ENCODE results near the gene TTBK2. TPM values are rescaled to one million over a fixed set of nuclear protein-coding genes. Genes with fewer than 3 reads are reported as not detected.

The TTBK2 gene
- total RNA-seq, 4 donors from 2014 or later: 14.5 to 19.5 (median 18.1) TPM

DNA sequence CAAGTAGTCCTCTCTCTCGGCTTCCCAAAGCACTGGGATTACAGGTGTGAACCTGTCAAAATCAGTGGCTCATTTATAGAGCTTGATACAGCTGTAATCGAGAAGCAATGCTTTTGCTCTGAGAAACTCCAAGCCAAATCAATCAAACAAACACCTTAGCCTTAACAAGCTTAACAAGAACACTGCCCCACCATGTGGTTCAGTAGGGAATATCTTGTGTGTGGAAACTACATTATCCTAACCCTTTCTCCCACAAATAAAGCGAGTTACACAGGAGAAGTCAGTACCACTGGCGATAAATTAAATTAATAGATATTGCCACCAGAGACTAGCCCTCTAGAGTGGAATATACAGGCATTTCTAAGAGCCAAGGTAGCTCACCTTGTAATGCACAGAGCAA lies 197.5 kb downstream of the TTBK2 start:
- TF ChIP-seq, protein P1, sequence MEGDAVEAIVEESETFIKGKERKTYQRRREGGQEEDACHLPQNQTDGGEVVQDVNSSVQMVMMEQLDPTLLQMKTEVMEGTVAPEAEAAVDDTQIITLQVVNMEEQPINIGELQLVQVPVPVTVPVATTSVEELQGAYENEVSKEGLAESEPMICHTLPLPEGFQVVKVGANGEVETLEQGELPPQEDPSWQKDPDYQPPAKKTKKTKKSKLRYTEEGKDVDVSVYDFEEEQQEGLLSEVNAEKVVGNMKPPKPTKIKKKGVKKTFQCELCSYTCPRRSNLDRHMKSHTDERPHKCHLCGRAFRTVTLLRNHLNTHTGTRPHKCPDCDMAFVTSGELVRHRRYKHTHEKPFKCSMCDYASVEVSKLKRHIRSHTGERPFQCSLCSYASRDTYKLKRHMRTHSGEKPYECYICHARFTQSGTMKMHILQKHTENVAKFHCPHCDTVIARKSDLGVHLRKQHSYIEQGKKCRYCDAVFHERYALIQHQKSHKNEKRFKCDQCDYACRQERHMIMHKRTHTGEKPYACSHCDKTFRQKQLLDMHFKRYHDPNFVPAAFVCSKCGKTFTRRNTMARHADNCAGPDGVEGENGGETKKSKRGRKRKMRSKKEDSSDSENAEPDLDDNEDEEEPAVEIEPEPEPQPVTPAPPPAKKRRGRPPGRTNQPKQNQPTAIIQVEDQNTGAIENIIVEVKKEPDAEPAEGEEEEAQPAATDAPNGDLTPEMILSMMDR (IDR thresholded peaks at IDR 0.05; ENCODE audit: low read depth): no peak

GRCh38 chr15:42721916-42722315 lies 198.7 kb downstream of the TTBK2 start:
- TF ChIP-seq, protein P1 (IDR thresholded peaks at IDR 0.05; ENCODE audit: low read depth): no peak

DNA sequence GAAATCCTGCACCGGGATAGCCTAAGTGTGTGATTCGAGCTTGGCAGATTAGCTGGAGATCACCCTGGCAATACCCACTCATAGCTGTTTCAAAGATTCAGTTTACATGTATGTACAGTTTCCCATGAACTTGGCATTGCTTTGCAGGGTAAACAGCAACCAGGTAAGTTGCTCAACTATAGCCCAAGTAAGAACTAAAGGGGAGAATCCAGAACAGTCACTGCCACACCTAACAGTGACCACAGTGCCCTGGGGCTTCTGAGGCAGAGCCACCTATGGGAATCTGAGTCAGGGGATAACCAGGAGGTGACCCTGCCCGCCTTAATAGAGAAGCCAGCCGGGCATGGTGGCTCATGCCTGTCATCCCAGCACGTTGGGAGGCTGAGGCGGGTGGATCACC lies 199.6 kb downstream of the TTBK2 start:
- TF ChIP-seq, protein P1 (IDR thresholded peaks at IDR 0.05; ENCODE audit: low read depth): no peak

- TF ChIP-seq, protein P1 (IDR thresholded peaks at IDR 0.05; ENCODE audit: low read depth): no peak
Measured at GRCh38 chr15:42720071-42720470, 200.5 kb downstream of the TTBK2 start.

GRCh38 chr15:42719043-42719442 lies 201.5 kb downstream of the TTBK2 start:
- TF ChIP-seq, protein P1 (IDR thresholded peaks at IDR 0.05; ENCODE audit: low read depth): no peak

DNA sequence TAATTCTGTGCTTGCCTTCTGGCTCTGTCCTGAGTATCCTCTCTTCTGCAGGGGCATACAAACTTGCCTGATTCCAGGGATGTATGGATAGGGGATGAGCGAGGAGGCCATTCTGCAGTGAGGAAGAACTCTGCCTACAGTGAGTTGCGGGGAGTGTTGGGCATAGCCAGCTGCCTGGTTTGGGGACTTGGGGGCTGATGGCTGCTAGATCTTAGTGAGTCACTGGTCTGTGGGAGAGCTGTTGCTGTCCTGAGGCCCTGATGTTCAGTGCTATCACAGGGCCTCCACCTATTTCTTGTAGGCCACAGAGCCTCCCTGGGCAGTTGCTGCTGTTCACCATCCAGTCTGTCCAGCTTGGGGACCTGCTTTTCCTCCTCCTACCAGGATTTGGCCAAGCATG lies 204.0 kb downstream of the TTBK2 start:
- TF ChIP-seq, protein P1 (IDR thresholded peaks at IDR 0.05; ENCODE audit: low read depth): no peak

DNA sequence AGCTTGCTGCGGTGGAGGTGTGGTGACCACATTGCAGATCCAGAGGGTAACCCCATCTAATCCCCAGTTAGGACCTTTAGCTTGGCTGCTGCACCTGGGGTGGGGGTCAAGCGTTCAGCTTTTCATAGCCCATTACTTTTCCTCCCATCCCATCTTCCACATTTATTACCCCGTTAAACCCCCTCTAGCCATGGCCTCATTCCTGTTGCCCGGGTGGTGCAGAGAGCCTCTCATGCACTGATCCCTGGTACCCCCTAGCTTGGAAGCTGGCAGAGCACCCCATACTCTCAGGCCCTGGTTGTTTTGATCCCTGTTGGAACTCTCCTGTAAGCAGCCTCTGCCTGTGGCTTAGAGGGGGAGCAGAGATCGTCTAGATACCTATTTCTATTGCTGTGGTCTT lies 204.5 kb downstream of the TTBK2 start:
- TF ChIP-seq, protein P1 (IDR thresholded peaks at IDR 0.05; ENCODE audit: low read depth): no peak
